ENCODE results near the gene FBLL1. TPM values are rescaled to one million over a fixed set of nuclear protein-coding genes. Genes with fewer than 3 reads are reported as not detected.

Gene FBLL1
- total and polyA plus RNA-seq, 10 of the 15 experiments (the other 5 are each of a cell fraction or from before 2014, with no cell fraction given): 0.04 to 0.23 (median 0.15) TPM; not detected in 7

GRCh38 chr5:168552146-168552545, 23.0 kb downstream of the FBLL1 start (continued):
- TF ChIP-seq CBX3 (IDR thresholded peaks at IDR 0.05; ENCODE audit: borderline replicate concordance, low read depth) (no peak), BHLHE40 (IDR thresholded peaks at IDR 0.05; ENCODE audit: borderline replicate concordance in 1 of 2, low read depth in 2 of 2, low read length in 1 of 2) (no peak), IKZF1 (conservative IDR thresholded peaks at IDR 0.05) (no peak), USF1 (IDR thresholded peaks at IDR 0.05; ENCODE audit: borderline replicate concordance, extremely low read length, insufficient read depth, low read depth, low read length) (no peak), EP300 (IDR thresholded peaks at IDR 0.05; ENCODE audit: borderline replicate concordance in 1 of 2, control insufficient read depth in 1 of 2, low read depth in 2 of 2, low read length in 2 of 2) (no peak), EGR1 (IDR thresholded peaks at IDR 0.05; ENCODE audit: borderline replicate concordance in 1 of 2, low read depth in 2 of 2, low read length in 2 of 2) (no peak), CHD1 (IDR thresholded peaks at IDR 0.05; ENCODE audit: low read depth, low read length) (no peak)

GRCh38 chr5:168553377-168554130, 24.4 kb downstream of the FBLL1 start:
- Histone ChIP-seq H3K9ac (ENCODE audit: control insufficient read depth, insufficient read depth, low read length) (no peak overlapping the region), H3K9me3 (replicated peaks; ENCODE audit: control insufficient read depth, insufficient read depth, low read length) (no peaks in the 10 kb centered on the region), H2AFZ (ENCODE audit: control insufficient read depth, low read depth, low read length) (no peak overlapping the region), H3K36me3 (ENCODE audit: control insufficient read depth in 2 of 2, insufficient read depth in 2 of 2, low read length in 1 of 2) (peaks cover 0 to 31% of the 10 kb centered on the region in 2 experiments), H4K20me1 (ENCODE audit: control insufficient read depth, insufficient read depth) (no peaks in the 10 kb centered on the region), H3K27me3 (replicated peaks in 1 of 2; ENCODE audit: control insufficient read depth in 2 of 2, insufficient read depth in 2 of 2, low read length in 1 of 2) (no peaks in the 10 kb centered on the region), H3K4me2 (ENCODE audit: control insufficient read depth, insufficient read depth) (no peak overlapping the region), H3K27ac (ENCODE audit: control insufficient read depth, insufficient read depth) (no peak overlapping the region), H3K4me3 (no peak overlapping the region), H3K79me2 (ENCODE audit: control insufficient read depth, insufficient read depth, low read length) (no peaks in the 10 kb centered on the region), H3K4me1 (ENCODE audit: control insufficient read depth, insufficient read depth, low read length) (no peaks in the 10 kb centered on the region)
- ChIA-PET RAD21 (ENCODE audit: unreplicated experiment) (no interaction called here), POLR2A (interaction anchor here (0.5 to 0.6 kb wide), 2 partner anchors 44 to 143 kb away, joined by 3 to 5 read pairs; no protein-coding TSS in a partner anchor), SMC1A (ENCODE audit: uncharacterized antibody, unreplicated experiment) (interaction anchor here (1.0 to 1.1 kb wide), 2 partner anchors 22 to 30 kb away, joined by 3 to 5 read pairs; no protein-coding TSS in a partner anchor), CTCF (interaction anchor here (0.5 kb wide), 1 partner anchor 254 kb away, joined by 3 read pairs; no protein-coding TSS in a partner anchor)
- intact Hi-C loops (cut with micrococcal nuclease; ENCODE audit: unreplicated experiment) (no loop called here), in situ Hi-C loops (cut with MboI) (no loop called here)
- ATAC-seq: no peak; the same call in 2 of the 3 replicates
- BruUV-seq (replicated peaks): no TSS peak
- DNase-seq (ENCODE audit: low read depth, low spot score): no peak
- no peak for FAIRE-seq
- 100% methylated on average over 2 of the region's 2 CpGs for WGBS (ENCODE audit: insufficient coverage, insufficient replicate concordance, low lambda C conversion rate, missing lambda C conversion rate)
- TF ChIP-seq SIX5 (IDR thresholded peaks at IDR 0.05; ENCODE audit: low read depth, low read length, severe bottlenecking) (no peak), CHD2 (IDR thresholded peaks at IDR 0.05; ENCODE audit: borderline replicate concordance, low read depth, low read length) (no peak), ZNF24 (IDR thresholded peaks at IDR 0.05) (no peak), SMARCA5 (IDR thresholded peaks at IDR 0.05) (no peak), KLF5 (IDR thresholded peaks at IDR 0.05; ENCODE audit: partially characterized antibody) (no peak), SP1 (IDR thresholded peaks at IDR 0.05; ENCODE audit: low read depth, low read length) (no peak), PRDM15 (CRISPR knock-in tag; IDR thresholded peaks at IDR 0.05) (no peak), TARDBP (IDR thresholded peaks at IDR 0.05; ENCODE audit: borderline replicate concordance) (no peak), MTA3 (IDR thresholded peaks at IDR 0.05; ENCODE audit: borderline replicate concordance, low read length) (no peak), USF2 (IDR thresholded peaks at IDR 0.05; ENCODE audit: borderline replicate concordance, low read depth, low read length) (no peak)
